Measurements from ENCODE around the gene MGAT5.

MGAT5 gene

DNA sequence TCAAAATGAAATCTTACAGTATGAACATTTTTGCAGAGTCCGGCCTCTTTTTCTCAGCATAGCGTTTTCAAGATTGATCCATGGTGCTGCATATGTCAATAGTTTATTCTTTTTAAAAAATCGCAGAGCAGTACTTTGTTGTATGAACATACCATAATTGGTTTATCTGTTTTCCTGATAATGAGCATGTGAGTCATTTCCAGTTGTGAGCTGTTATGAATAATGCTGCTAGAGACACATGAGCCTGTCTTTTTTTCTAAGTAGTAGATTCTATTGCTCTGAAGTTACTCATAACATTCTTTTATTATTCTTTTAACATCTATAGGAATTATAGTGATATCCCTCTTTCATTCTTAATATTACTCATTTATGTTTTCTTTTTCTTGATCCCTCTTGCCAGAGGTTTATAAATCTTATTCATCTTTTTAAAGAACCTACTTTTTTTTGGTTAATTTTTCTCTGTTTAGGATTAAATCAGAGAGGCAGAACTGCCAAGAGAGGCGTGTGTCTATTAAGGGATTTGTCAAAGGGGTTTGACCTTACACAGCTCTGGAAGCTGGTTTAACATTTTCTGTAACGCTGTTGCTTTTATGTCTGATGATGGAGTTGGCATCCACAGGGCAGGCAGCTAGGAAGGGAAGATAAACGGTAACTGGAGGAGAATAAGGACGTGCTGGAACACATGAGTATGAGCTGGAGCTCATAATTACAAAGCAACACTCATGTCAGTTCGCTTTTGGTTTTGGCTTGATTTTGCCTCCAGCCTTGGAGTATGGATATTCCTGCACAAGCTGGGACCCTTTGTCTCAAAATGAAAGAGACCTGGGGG lies 47.4 kb downstream of the MGAT5 start:
- no peak for DNase-seq

DNA sequence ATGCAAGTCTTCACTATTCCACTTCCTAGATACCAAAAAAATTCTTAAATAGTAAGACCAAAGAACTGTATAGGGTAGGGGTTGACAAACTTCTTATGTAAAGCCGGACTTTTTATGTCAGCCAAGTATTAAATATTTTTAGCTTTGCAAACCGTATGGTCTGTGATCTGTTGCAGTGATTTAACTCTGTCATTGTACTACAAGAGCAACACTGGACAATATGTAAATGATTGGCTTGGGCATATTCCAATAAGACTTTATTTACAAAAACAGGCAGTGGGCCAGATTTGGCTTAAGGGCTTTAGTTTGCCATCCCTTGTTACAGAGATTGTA lies 48.0 kb downstream of the MGAT5 start:
- no peak for DNase-seq

DNA sequence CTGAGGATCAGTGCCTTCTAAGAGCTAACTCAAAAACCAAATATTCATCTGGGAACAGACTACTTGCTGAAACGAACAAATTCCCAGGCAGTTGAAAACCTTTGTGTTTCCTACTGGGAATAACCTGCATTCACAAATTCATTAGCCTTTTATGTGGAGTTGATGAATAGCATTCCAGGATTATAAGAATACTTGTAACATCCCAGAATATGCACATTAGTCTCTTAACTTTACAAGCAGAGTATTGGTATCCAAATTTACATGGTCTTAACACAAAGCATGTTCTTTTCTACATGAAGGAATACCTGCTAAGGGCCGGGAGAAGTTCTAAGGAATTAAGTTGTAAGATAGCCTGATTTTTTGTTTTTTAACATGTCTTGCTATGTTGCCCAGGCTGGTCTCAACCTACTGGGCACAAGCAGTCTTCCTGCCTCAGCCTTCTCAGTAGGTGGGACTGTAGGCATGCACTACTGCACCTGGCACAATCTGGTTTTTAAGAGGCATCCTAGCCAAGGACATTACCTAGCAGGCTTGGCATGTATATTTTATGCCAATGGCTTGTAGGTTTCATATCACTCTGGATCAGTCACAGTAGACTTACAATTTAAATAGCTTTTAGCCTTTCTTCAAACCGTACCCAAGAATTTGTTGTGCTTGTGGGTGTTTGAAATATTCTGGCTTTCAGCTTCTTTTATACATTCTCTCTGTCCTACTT lies 50.7 kb downstream of the MGAT5 start:
- DNase-seq, result no peak

DNA sequence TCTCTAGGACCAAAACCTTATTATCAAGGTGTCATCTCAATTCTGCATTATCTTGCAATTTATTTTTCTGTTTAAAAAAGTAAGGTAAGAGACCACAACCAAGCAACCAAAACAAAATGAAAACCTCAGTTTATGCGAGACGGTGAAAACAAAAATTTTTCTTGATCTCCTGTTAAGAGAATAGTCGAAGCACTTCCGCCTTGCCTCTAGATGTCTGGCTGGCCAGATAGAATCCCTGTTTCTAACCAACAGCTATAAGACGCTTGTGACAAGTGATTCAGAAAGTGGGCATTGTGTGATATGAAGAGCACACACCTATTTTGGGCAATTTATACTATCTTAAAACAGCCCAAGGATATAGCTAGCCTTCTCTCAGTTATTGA lies 51.2 kb downstream of the MGAT5 start:
- DNase-seq, result no peak

DNA sequence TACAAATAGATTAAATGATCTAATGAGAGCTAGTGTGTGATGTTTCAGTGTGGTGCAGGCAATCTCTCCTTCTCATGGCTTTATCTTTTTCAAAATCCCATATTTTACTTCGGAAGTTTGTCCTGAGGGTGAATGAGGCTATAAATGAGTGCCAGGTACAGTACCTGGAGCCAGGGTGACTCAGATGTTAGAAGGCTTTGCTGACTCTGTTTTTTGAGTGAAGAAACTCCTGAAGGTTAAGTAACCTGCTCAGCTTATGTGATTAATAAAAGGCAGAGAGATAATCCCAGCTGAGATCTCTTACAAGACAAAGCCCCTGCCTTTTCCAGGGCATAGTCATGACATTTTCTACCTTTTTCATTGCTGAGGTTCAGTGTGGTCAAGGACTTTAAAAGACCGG lies 52.6 kb downstream of the MGAT5 start:
- no peak for DNase-seq

DNA sequence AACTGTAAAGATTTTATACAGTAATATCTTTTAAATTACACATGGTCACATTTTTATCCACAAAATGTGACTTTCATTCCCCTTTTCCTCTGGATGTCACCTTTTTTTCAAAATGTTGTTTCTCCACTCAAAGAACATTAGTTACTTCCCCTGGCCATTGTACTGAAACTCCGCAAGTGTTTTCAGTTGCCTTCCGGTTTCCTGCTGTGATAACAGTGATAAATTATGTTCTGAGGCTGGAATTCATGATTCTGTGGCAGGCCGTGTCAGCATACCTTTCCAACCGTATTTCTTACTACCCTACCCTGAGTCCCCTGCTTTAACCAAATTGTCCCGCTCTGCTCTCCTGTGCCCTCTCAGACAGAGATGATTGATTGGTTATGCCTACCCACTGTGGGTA lies 53.5 kb downstream of the MGAT5 start:
- no peak for DNase-seq

DNA sequence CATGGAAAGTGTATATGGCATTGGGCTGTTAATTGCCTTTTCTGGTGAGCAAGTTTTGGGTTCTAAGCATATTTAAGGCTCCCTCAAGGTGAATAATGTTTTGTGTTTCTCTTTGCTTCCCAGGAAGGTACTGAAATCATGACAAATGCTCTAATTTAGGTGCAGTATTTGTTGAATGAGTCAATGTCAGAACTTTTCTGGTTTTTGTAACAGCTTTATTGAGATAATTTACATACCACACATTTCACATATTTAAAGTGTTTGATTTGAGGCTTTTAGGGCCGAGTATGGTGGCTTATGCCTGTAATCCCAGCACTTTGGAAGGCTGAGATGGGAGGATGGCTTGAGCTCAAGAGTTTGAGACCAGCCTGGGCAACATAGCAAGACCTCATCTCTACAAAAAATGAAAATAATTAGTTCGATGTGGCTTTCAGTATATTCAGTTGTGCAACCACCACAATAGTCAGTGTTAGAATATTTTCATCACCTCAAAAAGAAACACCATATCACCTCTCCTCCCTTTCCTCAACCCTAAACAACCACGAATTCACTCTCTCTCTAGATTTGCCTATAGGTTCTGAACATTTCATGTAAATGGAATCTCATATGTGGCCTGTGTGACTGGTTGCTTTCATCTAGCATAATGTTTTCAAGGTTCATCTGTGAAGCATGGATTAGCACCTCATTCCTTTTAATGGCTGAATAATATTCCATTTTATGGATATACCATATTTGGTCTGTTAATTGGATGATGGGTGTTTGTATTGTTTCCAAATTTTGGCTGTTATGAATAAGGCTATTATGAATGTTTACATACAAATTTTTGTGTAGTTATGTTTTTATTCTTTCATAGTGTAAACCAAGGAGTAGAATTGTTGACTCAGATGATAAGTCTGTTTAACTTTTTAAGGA lies 54.9 kb downstream of the MGAT5 start:
- DNase-seq, result no peak

DNA sequence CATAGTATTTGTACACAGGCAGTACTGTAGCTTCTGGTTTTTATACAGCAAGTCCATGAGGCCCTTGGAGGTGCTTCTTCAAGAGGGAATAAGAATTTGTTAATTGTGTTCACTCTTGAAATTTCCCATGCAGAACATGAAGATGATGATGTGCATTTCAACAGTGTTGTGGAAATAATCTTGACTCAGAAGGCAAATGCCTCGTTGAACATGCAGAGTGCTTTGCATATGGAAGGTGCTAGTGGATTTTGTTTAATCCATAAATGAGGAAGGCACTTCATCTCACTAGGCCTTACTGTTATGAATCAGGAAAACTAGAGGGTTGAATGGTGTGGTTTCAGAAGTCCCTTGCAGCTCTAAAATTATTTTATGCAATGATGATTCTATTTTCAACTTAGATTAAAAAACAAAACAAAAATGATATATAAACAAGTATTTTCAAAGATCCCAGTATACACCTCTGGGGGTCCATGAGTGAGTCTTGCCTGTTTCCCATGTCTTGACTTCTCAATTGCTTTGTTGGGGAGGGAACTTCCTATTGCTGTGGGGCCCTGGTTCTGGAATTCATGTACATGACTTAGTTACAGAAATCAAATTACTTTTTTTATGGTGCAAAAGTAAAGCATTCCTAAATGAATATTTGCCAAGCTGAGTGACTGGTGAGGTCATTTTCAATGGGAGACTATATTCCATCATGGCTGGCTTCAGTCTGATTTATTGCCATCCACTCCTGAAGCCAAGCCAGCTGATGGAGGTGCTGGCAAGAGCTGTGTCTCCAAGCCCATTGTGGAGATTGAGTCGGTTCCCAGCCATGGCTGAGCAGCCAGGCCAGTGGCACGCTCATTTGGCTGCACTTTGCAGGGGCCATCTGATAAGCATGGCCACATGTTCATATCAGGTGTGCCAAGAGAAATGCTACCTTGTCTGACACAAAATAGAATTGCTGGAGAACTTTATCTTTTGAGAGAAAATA lies 56.5 kb downstream of the MGAT5 start:
- DNase-seq, result no peak

DNA sequence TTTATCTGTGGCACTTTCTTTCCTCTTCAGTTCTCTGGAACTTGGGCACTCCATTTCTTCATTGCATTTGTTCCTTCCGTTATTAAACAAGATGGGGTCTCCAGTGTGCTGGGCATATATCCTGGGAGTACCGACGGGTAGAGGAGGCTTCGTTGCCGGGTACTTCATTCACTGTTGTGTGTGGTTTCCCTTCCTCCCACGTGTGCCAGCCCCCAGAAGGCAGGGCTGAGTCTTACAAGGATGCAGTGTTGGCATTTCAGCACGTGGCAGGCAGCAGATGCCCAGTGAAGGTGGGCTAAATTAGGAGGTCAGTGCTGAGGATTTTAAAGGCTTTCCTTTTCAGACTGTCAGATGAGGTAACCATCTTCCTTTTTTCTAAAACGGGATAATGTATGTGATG lies 58.6 kb downstream of the MGAT5 start:
- no peak for DNase-seq

DNA sequence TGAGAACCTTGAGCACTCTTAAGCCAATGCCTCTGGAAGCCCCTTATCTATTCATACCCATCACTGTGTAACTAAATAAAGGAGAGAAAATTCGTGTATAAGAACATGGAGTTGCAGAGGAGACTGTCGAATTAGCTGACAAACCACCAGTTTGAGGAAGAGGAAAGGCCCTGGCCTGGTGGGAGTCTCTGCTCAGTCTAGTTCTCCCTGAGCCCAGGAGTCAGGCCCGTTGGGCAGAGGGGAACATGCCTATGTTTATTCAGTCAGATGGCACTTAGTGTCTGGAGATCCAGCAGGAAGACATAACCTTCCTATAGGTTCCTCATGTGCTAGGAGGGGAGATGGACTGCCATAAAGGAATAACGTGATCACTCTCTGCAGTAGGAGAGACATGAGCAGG lies 60.3 kb downstream of the MGAT5 start:
- no peak for DNase-seq

DNA sequence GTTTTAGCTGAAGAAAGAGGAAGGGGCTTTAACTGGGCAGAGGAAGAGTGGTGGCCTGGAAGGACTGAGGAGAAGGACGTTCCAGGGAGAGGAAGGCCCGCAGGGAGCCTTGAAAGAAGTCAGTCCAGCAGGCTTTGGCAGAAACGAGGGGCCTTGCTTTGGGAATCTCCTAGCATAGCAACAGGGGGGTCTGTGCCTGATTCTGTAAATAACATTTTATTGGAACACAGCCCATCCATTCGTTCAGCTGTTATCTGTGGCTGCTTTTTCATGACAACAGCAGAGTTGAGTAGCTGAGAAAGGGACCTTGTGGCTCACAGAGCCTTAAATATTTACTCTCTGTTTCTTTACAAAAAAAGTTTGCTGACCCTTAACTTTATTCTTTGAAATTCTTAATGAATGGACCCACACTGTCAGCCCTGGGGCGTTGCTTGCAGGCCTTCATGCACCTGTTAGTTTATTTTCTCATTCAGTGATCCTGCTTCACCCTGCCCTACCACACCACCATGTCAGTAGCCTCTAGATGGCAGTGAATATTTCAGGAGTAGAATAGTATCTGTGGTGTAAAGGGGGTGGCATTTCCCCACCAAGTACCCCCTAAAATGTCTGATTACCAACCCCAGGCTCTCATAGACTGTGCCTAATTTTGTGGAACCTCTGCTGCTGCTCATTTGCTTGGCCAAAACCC lies 61.0 kb downstream of the MGAT5 start:
- DNase-seq, result no peak

DNA sequence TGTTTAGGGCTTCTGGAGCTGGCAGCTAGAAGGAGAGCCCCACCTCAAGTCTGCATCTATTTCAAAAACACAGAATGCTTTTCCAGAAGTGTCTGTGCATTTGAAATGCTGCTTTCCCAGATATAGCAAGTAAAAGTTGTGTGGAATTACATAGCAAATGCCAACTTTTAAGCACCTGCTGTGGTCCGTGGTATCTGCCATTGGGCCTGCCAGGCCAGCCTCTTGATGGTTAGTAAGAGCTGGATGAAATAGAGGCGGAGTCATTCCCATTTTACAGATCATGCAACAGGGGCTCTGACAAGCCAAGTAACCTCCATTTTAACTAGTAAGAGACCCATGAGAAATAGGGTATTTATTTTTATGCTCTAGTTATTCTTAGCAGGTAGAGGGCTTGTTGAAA lies 61.6 kb downstream of the MGAT5 start:
- no peak for DNase-seq

DNA sequence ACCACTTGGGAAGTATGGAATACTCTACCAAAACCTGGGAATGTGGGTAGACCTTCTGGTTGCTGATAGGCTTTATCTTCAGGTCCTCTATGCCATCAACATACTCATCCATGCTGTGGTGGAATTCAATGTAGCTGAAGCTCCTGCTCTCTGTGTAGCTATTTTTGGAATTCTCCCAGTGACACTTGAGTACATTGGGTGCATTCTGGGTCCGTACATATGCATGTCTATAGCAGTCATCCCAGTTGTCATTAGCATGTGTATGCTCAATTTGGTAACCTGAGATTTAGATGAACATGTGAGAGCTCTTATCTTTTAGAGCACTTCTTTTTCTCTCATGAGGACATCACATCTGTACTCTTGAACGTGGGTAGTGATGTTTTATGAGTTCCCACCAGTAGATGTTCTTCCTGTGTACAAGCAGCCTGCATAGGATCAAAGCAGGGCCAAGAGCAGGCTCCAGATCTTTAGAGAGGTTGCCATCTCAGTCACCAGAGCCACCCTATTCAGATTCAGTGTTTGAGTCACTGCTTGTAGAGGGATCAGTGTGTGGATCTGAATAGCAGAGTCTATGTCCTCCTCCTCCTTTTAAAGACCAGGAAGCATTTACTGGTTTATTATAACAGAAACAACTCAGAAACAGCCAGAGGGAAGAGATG lies 65.9 kb downstream of the MGAT5 start:
- DNase-seq, result no peak

DNA sequence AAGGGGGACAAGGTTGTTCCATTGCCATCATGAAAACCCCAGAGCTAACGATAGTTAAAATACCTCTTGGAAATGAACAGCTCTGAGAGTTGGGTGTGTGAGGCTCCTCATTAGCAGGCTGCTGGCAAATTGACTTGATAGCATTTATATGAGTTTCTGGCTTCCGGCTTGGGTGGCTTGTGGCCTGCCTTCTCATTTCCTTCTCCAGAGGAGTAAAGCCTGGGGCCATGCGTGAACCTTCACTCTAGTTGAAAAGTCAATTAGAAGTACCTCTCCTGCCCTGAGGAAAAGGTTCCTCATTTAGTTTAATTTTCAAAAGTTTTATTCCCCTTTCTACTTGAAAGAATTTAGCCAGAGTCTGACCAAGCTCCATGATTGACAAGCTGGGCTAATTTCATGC lies 67.1 kb downstream of the MGAT5 start:
- no peak for DNase-seq

DNA sequence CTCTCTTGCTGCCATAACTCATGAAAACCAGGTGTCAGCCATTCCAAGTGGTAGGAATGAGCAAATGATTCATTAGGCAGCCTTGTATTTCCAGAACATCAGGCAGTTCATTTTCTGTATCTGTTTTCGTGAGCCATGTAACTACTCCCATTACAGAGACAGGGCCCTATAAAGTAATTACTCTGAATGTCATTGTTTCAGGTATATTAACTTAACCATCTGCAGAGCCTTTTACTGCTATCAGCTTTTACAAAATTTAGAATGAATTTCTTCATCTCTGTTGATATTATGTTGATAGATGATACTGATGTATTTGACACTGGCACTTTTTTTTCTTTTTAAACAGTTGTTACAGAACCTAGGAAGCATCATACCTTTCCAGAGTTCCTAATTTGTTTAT lies 69.9 kb downstream of the MGAT5 start:
- DNase-seq, result no peak

DNA sequence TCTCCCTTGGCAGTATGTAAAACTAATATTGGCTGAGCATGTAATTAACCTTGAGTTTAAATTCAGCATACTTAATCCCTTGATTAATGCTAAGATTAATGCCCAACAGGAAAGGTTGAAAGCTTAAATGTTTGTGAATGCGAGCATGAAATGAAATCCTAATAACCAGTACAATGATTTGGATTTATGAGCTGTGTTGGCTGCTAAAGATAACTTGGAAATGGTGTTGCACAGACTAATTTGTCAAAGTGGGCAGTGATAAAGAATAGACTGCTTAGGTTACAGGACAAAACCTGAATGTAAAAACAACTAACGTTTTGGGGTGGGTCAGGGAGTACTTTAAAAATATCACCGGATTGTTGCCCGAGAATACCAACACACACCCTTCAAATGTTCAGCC lies 70.6 kb downstream of the MGAT5 start:
- DNase-seq, result no peak

DNA sequence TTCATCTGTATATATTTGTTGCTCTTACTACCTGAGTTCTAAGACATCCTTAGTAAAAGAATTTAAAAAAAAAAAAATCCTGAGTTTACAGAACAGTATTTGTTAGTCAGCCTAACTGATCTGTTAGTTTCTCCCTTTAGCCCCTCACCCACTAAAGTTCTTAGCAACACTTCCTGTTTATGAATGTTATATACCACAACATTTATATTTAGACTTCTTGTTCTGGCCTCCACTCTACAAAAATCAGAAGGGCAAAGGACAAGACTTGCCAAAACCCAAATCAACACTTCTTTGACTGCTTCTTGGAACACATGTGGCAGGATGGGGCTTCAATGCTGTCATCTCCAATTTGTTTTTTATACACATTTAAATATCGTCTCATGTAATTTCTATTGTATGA lies 71.1 kb downstream of the MGAT5 start:
- DNase-seq, result no peak

DNA sequence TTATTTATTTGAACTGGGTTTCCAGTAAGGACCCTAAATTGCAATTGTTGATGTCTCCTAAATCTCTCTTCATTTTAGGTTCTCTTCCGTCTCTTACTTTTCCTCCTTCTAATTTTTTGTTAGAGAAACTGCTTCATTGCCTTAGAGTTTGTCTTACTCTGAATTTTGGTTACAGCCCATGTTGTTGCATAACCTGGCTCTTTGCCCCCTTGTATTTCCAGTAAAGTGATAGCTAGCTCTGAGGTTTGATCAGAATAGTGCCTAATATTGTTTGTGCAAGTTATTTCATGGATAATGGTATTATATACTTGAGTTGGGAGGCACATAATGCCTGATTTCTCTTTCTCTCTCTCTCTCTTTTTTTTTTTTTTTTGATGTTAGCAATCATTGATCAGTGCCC lies 71.8 kb downstream of the MGAT5 start:
- no peak for DNase-seq

DNA sequence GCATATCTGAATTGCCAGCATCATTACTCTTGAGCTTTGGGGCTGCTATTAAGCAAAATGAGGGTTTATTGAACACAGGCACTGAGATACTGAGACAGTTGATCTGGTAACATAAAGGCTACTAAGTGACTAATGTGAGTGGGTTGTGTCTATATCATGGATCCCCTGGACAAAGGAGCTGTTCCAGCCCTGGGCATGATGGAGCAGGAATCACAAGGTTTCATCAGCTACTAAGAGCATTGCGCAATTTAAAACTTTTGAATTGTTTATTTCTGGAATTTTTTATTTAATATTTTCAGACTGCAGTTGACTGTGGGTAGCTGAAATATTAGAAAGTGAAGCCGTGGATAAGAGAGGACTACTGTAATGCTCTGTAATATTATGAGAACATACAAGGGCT lies 73.5 kb downstream of the MGAT5 start:
- DNase-seq, result no peak

DNA sequence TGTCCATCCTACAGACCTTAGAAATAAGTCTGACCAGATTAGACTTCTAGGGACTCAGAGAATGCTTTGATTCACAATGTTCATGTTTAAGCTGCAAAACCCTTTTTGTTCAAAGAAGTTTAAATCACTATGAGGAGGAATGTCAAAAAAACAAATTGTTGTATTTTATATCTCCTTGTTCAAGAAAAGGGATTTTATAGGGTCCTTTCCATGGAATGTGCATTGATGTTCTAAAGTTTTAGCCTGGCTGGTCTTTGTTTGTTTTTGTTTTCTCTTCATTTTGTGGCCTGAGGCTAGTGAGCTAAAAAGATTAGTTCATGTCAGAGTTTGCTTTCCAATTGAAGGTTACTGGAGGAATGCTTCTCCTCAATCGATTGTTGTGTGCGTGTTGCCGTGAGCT lies 77.2 kb downstream of the MGAT5 start:
- no peak for DNase-seq
